ENCODE measurements around the gene DNHD1.

Gene DNHD1

DNA sequence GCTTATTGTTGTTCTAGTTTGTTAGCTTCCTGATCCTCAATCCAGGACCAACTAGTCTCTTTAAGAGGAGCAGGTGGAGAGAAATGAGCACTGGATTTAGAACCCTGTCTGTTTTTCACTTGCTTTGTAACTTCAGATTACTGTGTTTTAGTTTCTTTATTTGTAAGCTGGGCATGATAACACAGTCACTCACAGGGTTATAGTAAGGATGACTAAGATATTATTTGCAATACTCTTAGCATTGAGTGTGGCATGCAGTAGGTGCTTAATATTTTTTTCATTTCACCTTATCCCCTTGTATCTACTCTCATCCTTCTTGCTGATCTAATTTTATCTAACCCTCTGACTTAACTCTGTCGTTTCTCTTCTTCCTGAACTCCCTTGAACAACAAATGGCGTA, 33.8 kb downstream of the DNHD1 start:
- TF ChIP-seq, protein P1, sequence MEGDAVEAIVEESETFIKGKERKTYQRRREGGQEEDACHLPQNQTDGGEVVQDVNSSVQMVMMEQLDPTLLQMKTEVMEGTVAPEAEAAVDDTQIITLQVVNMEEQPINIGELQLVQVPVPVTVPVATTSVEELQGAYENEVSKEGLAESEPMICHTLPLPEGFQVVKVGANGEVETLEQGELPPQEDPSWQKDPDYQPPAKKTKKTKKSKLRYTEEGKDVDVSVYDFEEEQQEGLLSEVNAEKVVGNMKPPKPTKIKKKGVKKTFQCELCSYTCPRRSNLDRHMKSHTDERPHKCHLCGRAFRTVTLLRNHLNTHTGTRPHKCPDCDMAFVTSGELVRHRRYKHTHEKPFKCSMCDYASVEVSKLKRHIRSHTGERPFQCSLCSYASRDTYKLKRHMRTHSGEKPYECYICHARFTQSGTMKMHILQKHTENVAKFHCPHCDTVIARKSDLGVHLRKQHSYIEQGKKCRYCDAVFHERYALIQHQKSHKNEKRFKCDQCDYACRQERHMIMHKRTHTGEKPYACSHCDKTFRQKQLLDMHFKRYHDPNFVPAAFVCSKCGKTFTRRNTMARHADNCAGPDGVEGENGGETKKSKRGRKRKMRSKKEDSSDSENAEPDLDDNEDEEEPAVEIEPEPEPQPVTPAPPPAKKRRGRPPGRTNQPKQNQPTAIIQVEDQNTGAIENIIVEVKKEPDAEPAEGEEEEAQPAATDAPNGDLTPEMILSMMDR (IDR thresholded peaks at IDR 0.05; ENCODE audit: low read depth, low read length) = no peak
- DNase-seq (ENCODE audit: extremely low read depth, low read depth) = no peak

DNA sequence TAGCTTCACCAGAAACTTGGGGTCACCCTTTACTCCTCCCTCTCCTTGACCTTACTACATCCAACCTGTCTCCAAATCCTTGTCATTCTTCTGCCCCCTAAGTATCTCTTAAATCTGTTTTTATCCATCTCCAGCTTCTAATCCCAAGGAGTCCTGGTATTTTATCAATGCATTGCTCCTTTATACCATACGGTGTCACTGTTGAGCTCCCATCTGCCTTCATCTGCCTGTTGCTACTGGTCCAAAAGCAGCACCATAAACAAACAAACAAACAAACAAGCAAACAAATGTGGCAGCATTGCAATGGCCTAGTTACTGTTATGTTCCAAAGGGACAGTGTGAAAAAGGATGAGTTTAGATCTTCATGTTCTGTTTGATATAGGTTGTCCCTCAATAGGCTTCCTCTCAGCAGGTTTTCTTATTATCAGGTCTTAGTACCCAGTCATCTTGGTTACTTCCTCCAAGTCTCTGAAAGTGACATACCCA, 34.2 kb downstream of the DNHD1 start:
- DNase-seq (ENCODE audit: extremely low read depth, low read depth) = peak; percentile 16
- TF ChIP-seq, protein P1 (IDR thresholded peaks at IDR 0.05; ENCODE audit: low read depth, low read length) = peak; percentile 85

DNA sequence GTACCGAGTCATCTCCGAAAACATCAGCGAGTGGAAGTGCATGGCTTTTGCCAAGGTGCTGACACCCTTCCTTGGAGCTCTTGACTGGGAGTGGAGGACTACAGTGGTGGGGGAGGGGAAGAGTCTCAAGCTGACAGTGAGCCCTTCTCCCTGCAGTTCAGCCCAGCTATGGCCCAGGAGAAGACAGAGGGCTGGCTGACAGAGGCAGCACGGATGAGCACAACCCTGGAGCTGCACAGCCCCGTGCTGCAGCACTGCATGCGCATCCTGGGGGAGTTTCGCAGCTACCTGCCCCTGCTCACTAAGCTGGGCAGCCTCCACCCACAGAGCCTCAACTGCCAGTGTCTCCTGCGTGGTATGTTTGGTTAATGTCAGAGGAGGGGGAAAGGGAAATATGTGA, 41.4 kb downstream of the DNHD1 start:
- no peak for DNase-seq (ENCODE audit: extremely low read depth, low read depth)
- TF ChIP-seq, protein P1 (IDR thresholded peaks at IDR 0.05; ENCODE audit: low read depth, low read length) = no peak

DNA sequence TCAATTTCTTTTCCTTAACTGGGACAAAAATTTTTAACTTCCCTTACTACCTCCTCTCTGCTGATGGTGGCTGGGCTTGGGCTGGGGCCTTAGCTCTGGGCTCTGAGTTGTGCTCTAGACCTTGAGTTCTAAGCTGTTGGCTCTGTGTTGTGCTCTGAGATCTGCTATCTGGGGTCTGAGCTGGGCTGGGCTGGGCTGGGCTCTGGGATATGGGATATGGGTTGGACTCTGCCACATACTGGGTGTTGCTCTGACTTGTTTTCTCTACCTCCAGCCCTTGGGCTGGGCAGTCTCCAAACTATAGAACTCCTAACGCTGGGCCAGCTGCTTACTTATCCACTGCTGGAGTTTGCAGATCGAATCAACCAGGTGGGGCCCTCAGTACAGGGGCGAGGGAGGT, 41.9 kb downstream of the DNHD1 start:
- no peak for DNase-seq (ENCODE audit: extremely low read depth, low read depth)

GRCh38 chr11:6539748-6540268, 42.7 kb downstream of the DNHD1 start:
- DNase-seq (ENCODE audit: extremely low read depth, low read depth) = no peak
- TF ChIP-seq, protein P1 (IDR thresholded peaks at IDR 0.05; ENCODE audit: low read depth, low read length) = no peak

More for the DNA sequence above, 41.9 kb downstream of the DNHD1 start:
- TF ChIP-seq, protein P1 (IDR thresholded peaks at IDR 0.05; ENCODE audit: low read depth, low read length) = no peak

- DNase-seq (ENCODE audit: extremely low read depth, low read depth) = no peak
- TF ChIP-seq, protein P1 (IDR thresholded peaks at IDR 0.05; ENCODE audit: low read depth, low read length) = no peak
Measured at GRCh38 chr11:6541356-6541755, 44.3 kb downstream of the DNHD1 start.

DNA sequence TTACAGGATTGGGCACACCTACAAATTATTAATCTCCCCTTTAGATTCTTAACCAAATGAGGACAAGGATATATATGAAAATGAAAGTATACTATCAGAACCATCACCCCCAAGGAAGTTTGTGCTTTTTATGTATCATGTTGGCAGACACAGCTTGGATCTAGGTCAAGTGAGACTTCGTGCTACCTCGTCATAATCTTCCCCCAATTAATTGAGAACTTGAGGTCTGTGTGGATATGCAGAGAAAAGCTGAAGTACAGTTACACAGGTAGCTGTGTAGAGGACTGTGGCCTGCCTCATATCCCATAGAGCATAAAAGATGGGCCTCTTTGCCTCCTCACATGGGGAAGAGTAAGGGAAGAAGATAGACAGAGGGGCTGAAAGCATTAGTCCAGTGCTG, 45.6 kb downstream of the DNHD1 start:
- TF ChIP-seq, protein P1 (IDR thresholded peaks at IDR 0.05; ENCODE audit: low read depth, low read length) = no peak
- no peak for DNase-seq (ENCODE audit: extremely low read depth, low read depth)
